Hindlimb muscle (tissue), 1 donor: ENCODE results near the gene NYAP2. TPM values are rescaled to one million over a fixed set of nuclear protein-coding genes. Genes with fewer than 3 reads are reported as not detected.

ENCODE experiments used
- DNase-seq: peaks from one replicate; pipeline ENCODE4 v3.0.0-alpha.2; 2013
- polyA plus RNA-seq: library from polyadenylated mRNA; unstranded; fragments of 120-200 nt; gene quantifications from one replicate; pipeline ENCODE4 v1.2.1, GENCODE V29; 2013; ENCODE audit not compliant: insufficient read length

The NYAP2 gene
- polyA plus RNA-seq, 1 donor = 0.59 TPM

GRCh38 chr2:225429717-225430116, 30.2 kb downstream of the NYAP2 start:
- peak; percentile 13 for DNase-seq

- DNase-seq = no peak
These were observed 31.8 kb downstream of the NYAP2 start for GRCh38 chr2:225431105-225431863.

- no peak for DNase-seq
These were observed 34.5 kb downstream of the NYAP2 start for GRCh38 chr2:225434014-225434413.

DNA sequence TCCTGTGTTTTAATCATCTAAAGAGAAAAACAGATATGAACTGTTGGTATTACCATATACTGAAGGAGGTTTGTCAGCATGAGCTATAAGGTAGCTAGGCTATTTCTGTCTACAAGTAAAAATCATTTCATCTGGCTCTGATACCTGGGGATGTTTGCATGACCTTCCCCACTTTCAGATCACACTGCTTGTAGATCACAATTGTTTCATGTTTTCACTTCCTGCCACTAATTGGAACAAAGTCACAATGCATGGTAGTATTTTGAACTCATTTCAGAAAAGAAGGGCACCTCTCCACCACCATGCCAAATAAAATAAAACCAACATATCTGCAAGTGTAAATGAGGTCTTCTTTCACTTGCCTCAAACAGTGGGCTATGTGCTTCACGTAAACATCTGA, 37.8 kb downstream of the NYAP2 start:
- DNase-seq = no peak

GRCh38 chr2:225438248-225438647, 38.7 kb downstream of the NYAP2 start:
- no peak for DNase-seq

DNA sequence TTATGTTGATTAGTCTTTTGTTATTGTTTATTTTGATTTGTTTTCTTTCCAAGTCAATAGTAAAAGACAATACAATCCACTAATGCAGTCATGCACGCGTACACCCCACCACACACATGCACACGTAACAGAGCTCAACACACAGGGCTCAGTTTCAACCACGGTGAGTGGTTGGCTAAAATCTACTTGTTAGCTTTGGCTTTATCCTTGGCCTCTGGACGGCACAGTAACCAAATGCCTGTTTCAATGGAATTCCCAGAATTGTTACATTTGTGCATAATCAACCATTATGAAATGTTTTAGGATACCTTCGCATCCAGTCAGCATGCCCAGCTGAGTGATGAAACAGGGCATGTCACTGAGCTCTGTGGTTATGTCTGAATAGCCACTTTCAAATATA, 53.2 kb downstream of the NYAP2 start:
- no peak for DNase-seq

GRCh38 chr2:225454412-225454811, 54.9 kb downstream of the NYAP2 start:
- no peak for DNase-seq

DNA sequence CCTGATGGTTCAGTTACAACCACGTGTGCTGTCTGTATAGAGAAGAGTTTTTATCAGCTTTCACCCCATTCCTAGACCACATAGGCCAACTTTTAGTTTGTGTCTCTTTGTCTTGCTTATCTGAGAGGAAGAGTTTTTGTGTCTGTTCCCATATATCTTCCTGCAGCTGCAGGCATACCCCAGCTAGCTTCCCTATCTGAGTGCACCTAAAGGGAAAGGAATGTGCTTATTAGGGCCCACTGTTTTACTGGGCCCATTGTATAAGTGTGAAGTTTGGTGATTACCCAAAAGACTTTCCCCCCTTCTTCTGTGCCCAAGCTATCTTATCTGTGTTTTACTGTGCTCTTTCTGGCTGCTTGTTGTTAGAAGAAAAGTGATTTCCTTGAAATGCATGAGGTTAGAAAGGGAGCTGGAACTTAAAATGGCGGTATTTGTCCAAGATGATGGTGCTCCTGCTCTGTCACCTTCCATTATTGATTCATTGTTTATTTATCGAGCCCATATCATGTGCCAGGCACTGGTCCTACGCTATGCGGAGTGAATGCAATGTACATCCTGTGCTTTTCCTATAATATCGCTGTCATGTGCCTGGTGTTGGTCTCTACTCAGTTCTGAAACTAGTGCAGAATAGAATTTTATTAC, 57.2 kb downstream of the NYAP2 start:
- no peak for DNase-seq

GRCh38 chr2:225457482-225457881, 58.0 kb downstream of the NYAP2 start:
- DNase-seq = no peak

GRCh38 chr2:225458431-225459117, 59.1 kb downstream of the NYAP2 start:
- DNase-seq = no peak

- no peak for DNase-seq
These were observed 62.9 kb downstream of the NYAP2 start for GRCh38 chr2:225462417-225462816.

GRCh38 chr2:225462945-225463344, 63.4 kb downstream of the NYAP2 start:
- no peak for DNase-seq

GRCh38 chr2:225463449-225463848, 63.9 kb downstream of the NYAP2 start:
- no peak for DNase-seq

DNA sequence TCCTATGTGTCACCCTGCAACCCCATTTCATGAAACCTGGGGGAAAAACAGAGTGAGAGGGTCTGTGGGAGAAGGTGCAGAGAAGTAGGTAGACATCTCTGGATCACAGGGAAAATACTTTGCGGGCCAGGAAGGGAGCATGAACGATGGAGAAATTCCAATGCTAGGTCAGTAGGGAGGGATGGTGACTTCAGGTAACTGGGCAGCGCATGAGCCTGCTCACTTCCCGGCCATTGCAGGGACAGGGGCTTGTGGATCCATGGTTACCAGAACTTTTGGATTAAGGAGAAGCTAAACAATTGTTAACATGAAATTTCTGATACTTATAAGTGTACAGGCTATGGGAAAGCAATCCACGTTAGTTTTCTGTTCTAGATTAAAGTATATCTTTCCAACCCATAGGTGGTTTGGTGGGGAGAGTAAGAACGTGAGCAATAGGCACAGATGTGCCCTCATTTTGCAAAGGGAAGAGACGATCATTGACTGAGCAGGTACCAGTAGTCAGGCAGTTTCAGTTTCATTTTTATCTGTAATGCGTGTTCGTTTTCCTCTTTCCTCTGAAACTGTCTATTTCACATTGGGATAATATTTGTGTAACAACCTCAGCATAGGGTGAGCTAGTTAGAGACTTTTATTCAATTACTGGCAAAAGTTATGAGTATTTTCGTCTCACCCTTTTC, 65.0 kb downstream of the NYAP2 start:
- DNase-seq = no peak

GRCh38 chr2:225465827-225466226, 66.3 kb downstream of the NYAP2 start:
- DNase-seq = no peak

- no peak for DNase-seq
These were observed 67.5 kb downstream of the NYAP2 start for GRCh38 chr2:225466891-225467604.

- DNase-seq = no peak
These were observed 68.6 kb downstream of the NYAP2 start for GRCh38 chr2:225468131-225468530.

GRCh38 chr2:225471039-225471438, 71.5 kb downstream of the NYAP2 start:
- DNase-seq = no peak

GRCh38 chr2:225471482-225471881, 72.0 kb downstream of the NYAP2 start:
- no peak for DNase-seq

GRCh38 chr2:225472161-225472560, 72.7 kb downstream of the NYAP2 start:
- no peak for DNase-seq

- DNase-seq = no peak
These were observed 79.9 kb downstream of the NYAP2 start for GRCh38 chr2:225479386-225479785.

DNA sequence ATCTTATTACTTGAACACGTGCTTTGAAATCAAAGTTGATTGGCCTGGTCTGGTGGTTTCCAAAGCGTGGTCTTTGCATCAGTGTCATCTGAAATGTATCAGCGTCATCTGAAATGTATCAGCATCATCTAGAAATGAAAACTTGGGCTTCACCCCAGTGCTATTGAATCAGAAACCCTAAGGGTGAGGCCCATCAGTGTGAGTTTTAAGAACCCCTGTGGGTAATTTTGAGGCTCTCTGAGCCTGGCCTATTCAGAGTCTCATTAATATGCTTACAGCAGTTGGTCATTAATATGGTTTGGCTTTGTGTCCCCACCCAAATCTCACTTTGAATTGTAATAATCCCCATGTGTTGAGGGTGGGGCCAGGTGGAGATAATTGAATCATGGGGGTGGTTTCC, 85.2 kb downstream of the NYAP2 start:
- no peak for DNase-seq

DNA sequence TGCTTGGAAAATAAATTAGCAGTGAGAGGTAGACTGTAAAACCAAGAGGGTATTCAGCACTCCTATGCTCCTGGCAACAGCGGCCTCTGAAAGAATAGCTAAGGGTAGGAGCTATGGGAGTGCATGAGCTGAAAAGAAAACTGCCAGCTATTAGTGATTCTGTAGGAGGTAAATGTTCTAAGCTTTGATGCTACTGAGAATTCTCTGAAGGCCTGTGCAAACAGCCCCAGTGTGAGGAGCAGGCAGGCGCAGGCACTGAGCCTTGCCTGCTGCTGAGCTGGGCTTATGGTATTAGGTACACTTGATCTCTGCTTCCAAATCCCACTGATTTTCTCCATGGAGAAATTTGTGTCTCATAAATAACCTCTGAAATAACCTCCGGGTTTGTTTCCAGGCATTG, 86.7 kb downstream of the NYAP2 start:
- DNase-seq = no peak
